Ishikawa (cell line): ENCODE results near the gene FRG2C.
"Not testable (repeated sequence)": the region's sequence is repeated elsewhere in the genome, so short reads cannot be mapped to it uniquely, and the experiment has no call there.

Experiments
- CEBPB ChIP-seq: IDR thresholded peaks from 2 replicates; pipeline ENCODE4 v1.6.1; 2012
- CREB1 ChIP-seq: IDR thresholded peaks from 2 replicates; pipeline ENCODE4 v1.6.1; 2012; ENCODE audit warnings: low read depth
- EGR1 ChIP-seq: IDR thresholded peaks from 2 replicates; pipeline ENCODE4 v1.6.1; 2012
- EP300 ChIP-seq: IDR thresholded peaks from 2 replicates; pipeline ENCODE4 v1.6.1; 2012; ENCODE audit warnings: borderline replicate concordance
- MAX ChIP-seq: IDR thresholded peaks from 2 replicates; pipeline ENCODE4 v1.6.1; 2012
- NFIC ChIP-seq: IDR thresholded peaks from 2 replicates; pipeline ENCODE4 v1.6.1; 2012
- RAD21 ChIP-seq: IDR thresholded peaks from 2 replicates; pipeline ENCODE4 v1.6.1; 2012; ENCODE audit warnings: low read depth
- REST ChIP-seq: IDR thresholded peaks from 2 replicates; pipeline ENCODE4 v1.6.1; 2012; ENCODE audit warnings: low read depth, mild to moderate bottlenecking
- TAF1 ChIP-seq: IDR thresholded peaks from 2 replicates; pipeline ENCODE4 v1.6.1; 2012; ENCODE audit warnings: low read depth, mild to moderate bottlenecking
- TCF12 ChIP-seq: IDR thresholded peaks from 2 replicates; pipeline ENCODE4 v1.6.1; 2012; ENCODE audit warnings: low read depth
- TEAD4 ChIP-seq: IDR thresholded peaks from 2 replicates; pipeline ENCODE4 v1.6.1; 2012
- USF1 ChIP-seq: IDR thresholded peaks from 2 replicates; pipeline ENCODE4 v1.6.1; 2012
- YY1 ChIP-seq: IDR thresholded peaks from 2 replicates; pipeline ENCODE4 v1.6.1; 2012; ENCODE audit warnings: low read depth

- peak; percentile 55 for TF ChIP-seq REST
- not testable (repeated sequence) for TF ChIP-seq EP300, USF1, TAF1, EGR1, YY1, CEBPB, NFIC, CREB1, RAD21
- peak; percentile 44 for TF ChIP-seq TCF12
- TF ChIP-seq MAX, result 0 out of 2 replicates have a peak, but pooled peaks have one; percentile 15
- TF ChIP-seq TEAD4, result peak; percentile 27; the same call in 1 of the 2 replicates
Measured at GRCh38 chr3:75658411-75659107, 5.6 kb upstream of the FRG2C start.
